Fibroblast of mammary gland (primary cell): ENCODE measurements around the gene MMP13.

ENCODE experiments used
- DNase-seq: peaks from one replicate; pipeline ENCODE4 v3.0.0-alpha.2; 2010; ENCODE audit warnings: low read depth
- H3K4me3 ChIP-seq: 2 replicates; pipeline ENCODE4 v1.5.1; 2011; ENCODE audit warnings: low read depth, mild to moderate bottlenecking, low read length, moderate library complexity; ENCODE audit not compliant: control insufficient read depth
- TF ChIP-seq, protein P1 (sequence below): conservative IDR thresholded peaks from 2 replicates; pipeline ENCODE4 v1.5.1; 2011; ENCODE audit warnings: low read depth, low read length, inconsistent platforms; ENCODE audit not compliant: control insufficient read depth, insufficient read depth

The MMP13 gene

DNA sequence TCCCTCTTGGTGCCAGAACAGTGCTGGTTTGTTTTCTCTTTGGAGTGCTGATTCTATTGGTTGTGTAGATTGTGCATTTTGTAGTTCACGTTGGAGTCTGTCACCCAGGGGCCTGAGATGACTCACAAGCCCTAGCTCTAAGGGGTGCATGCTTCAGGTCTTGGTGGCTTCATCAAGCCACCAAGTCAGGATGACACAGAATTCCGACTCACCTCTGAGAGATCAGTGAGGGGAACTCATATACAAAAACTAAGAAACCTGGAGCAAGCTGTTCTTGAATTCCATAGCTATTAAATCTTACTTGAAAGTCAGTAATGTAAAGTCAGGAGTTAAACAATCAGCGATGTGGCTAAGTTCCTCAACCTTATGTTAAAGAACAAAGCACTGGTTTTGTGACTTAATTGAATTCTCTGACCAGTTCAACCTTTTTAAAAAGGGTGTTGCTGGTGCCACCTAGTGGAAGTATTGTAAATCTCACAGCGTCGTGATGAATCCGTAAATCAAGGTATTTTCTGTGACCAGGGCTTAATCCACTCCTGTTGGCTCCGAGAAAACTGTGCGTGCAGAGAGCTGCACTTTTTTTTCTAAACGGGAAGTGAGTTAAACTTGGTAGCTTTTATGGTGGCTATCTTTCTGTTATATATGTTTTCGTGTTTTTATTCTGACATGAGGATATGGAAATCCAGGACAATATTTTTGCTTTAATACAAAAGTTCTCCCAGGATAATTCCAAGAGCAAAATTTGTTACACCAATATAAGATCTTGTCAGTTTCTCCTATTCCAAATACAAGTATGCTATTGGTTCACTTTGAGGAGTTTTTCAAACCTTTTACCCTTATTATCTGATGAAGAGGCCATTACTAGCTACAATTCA is 14.6 kb downstream of the MMP13 start:
- TF ChIP-seq, protein P1, sequence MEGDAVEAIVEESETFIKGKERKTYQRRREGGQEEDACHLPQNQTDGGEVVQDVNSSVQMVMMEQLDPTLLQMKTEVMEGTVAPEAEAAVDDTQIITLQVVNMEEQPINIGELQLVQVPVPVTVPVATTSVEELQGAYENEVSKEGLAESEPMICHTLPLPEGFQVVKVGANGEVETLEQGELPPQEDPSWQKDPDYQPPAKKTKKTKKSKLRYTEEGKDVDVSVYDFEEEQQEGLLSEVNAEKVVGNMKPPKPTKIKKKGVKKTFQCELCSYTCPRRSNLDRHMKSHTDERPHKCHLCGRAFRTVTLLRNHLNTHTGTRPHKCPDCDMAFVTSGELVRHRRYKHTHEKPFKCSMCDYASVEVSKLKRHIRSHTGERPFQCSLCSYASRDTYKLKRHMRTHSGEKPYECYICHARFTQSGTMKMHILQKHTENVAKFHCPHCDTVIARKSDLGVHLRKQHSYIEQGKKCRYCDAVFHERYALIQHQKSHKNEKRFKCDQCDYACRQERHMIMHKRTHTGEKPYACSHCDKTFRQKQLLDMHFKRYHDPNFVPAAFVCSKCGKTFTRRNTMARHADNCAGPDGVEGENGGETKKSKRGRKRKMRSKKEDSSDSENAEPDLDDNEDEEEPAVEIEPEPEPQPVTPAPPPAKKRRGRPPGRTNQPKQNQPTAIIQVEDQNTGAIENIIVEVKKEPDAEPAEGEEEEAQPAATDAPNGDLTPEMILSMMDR, result peak; percentile 78
- H3K4me3 ChIP-seq, result no peak overlapping the region
- peak; percentile 75 for DNase-seq

DNA sequence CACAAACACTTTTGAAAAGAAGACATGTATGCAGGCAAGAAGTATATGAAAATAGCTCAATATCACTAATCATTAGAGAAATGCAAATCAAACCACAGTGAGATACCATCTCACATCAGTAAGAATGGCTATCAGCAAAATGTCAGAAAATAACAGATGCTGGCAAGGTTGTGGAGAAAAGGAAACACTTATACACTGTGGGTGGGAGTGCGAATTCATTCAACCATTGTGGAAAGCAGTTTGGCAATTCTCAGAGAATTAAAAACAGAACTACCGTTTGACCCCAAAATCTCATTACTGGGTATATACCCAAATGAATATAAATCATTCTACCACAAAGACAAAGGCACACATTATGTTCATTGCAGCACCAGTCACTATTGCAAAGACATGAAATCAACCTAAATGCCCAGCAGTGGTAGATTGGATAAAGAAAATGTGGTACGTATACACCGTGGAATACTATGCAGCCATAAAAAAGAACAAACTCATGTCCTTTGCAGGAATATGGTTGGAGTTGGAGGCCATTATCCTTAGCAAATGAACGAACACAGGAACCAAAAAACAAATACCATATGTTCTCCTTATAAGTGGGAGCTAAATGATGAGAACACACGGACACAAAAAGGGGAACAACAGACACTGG is 18.5 kb downstream of the MMP13 start:
- H3K4me3 ChIP-seq, result no peak overlapping the region
- no peak for DNase-seq
- TF ChIP-seq, protein P1, result no peak

DNA sequence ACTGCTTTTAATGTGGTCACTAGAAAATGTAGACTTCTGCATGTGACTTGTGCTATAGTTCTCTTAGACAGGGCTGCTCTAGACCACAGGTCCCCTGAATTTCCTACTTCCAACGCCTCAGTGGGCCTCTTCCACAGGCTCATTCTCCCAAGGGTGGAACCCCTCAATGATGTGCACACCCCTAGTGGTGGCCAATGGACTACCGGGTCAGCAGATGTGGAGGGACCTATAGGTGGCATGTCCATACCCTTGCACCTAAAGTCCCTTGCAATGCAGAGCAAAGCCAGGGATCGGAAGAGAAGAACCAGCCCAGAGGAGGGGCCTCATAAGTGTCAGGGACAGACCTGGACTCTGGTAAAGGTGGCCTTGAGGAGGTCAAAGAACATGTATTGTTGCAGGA is 20.0 kb downstream of the MMP13 start:
- no peak overlapping the region for H3K4me3 ChIP-seq
- TF ChIP-seq, protein P1, result no peak
- DNase-seq, result no peak

DNA sequence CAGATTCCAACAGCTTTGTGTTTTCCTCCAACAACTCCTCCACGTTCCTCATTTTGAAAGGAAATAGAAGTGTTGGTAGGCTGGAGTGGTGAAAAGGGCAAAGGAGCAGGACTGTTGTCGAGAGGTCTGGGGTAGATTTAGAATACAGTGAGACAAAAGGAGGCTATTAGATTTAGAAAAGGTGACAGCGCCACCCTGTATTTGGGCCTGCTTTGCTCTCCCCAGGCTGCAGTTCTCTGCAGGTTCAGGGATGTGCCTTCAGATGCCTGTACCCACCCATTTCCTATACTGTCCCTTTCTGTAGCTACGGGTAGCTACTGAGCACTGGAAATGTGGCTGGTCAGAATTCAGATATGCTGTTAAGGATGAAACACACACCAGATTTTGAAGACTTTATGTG is 20.8 kb downstream of the MMP13 start:
- H3K4me3 ChIP-seq, result no peak overlapping the region
- DNase-seq, result no peak
- TF ChIP-seq, protein P1, result no peak

DNA sequence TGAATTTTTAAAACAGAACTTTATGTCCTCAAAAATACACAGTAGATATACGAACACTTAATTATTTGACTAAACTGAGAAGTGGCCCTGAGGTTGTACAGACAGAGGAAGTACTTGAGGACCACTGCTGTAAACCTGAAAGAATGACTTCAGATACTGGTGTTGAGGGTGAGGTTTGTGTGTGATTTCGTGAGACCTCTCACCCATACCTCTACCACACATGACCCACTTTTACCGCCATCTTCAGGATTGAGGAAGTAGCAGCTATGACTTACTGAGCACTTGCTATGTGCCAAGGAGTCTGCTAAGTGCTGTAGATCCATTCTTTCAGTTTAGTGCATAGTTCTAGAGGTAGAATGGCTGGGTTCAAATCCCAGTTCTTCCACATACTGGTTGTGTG is 21.9 kb downstream of the MMP13 start:
- TF ChIP-seq, protein P1, result no peak
- DNase-seq, result no peak
- no peak overlapping the region for H3K4me3 ChIP-seq

DNA sequence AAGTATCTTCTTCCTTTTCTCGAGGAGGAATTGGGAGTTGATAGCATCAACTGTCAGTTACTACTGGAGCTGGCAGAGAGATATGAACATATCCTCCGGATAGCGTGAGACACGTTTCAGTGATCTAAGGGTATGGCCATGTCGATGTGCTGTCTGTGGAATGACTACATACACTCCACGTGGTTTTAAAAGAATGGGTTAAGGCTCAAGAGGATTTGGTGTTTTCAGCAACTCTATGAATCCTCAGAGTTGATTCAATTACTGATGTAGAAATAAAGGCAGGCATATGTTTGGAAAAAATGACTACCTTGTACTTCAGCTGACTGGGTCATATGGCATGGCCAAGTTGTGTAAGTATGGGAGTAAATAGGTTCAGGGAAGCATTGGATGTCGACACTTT is 22.9 kb downstream of the MMP13 start:
- TF ChIP-seq, protein P1, result no peak

More for the DNA sequence above, 22.9 kb downstream of the MMP13 start:
- peak; percentile 41 for DNase-seq
- no peak overlapping the region for H3K4me3 ChIP-seq
